HepG2 (cell line): ENCODE results near the gene HMGN4. TPM values are rescaled to one million over a fixed set of nuclear protein-coding genes. Genes with fewer than 3 reads are reported as not detected.
A peak's percentile ranks its signal among the peaks of the same experiment; 100 is the strongest.

Source experiments
- BRD4 ChIP-seq: sonication (generic); formaldehyde crosslinking; IDR thresholded peaks from 2 replicates; pipeline ENCODE4 v1.4.0; 2020; ENCODE audit warnings: missing genetic modification reagents
- EHMT2 ChIP-seq: fragments of 200-600 bp; sonication (generic); IDR thresholded peaks from 2 replicates; pipeline ENCODE4 v1.7.0; 2017; ENCODE audit warnings: antibody characterized with exemption, low read depth, low read length, borderline replicate concordance
- ELK4 ChIP-seq: sonication (generic); formaldehyde crosslinking; IDR thresholded peaks from 2 replicates; pipeline ENCODE4 v1.9.0; 2021; ENCODE audit warnings: missing genetic modification reagents, borderline replicate concordance
- FOXK1 ChIP-seq: sonication (generic); formaldehyde crosslinking; IDR thresholded peaks from 2 replicates; pipeline ENCODE4 v1.4.0; 2020; ENCODE audit warnings: low read depth, missing genetic modification reagents, borderline replicate concordance
- FOXP4 ChIP-seq: sonication (generic); formaldehyde crosslinking; IDR thresholded peaks from 2 replicates; pipeline ENCODE4 v1.4.0; 2020; ENCODE audit warnings: missing genetic modification reagents
- GABPB1 ChIP-seq: IDR thresholded peaks from 2 replicates; pipeline ENCODE4 v1.6.1; 2016; ENCODE audit warnings: mild to moderate bottlenecking, missing genetic modification reagents, moderate library complexity, missing compliant biosample characterization
- JUNB ChIP-seq: sonication (generic); formaldehyde crosslinking; IDR thresholded peaks from 2 replicates; pipeline ENCODE4 v1.8.0; 2022; ENCODE audit warnings: missing genetic modification reagents, mild to moderate bottlenecking, borderline replicate concordance
- MAZ ChIP-seq, 2 experiments: sonication (generic) in 1 of 2; formaldehyde crosslinking in 1 of 2; IDR thresholded peaks; 2 replicates each; pipeline versions ENCODE4 v1.5.0 to v1.6.1; 2012 to 2020; ENCODE audit warnings: low read depth in 2 of 2, mild to moderate bottlenecking in 2 of 2, borderline replicate concordance in 1 of 2, improper control_type of control experiment in 1 of 2, low read length in 1 of 2, missing genetic modification reagents in 1 of 2, moderate library complexity in 1 of 2
- NCOA1 ChIP-seq: sonication (generic); formaldehyde crosslinking; IDR thresholded peaks from 2 replicates; pipeline ENCODE4 v1.9.0; 2021; ENCODE audit warnings: missing genetic modification reagents
- NFE2L2 ChIP-seq: fragments of 150-350 bp; IDR thresholded peaks from 2 replicates; pipeline ENCODE4 v1.6.1; 2014; ENCODE audit warnings: low read length
- NR2F6 ChIP-seq, 2 experiments: IDR thresholded peaks; 2 replicates each; pipeline ENCODE4 v1.6.1; 2016; ENCODE audit warnings: antibody characterized with exemption in 1 of 2, mild to moderate bottlenecking in 1 of 2
- PRDM4 ChIP-seq: sonication (generic); formaldehyde crosslinking; IDR thresholded peaks from 2 replicates; pipeline ENCODE4 v1.9.0; 2021; ENCODE audit warnings: missing genetic modification reagents, borderline replicate concordance
- RARG ChIP-seq: sonication (generic); formaldehyde crosslinking; IDR thresholded peaks from 2 replicates; pipeline ENCODE4 v1.4.0; 2020; ENCODE audit warnings: low read depth, mild to moderate bottlenecking, missing genetic modification reagents
- SIN3A ChIP-seq: IDR thresholded peaks from 2 replicates; pipeline ENCODE4 v1.6.1; 2011; ENCODE audit warnings: low read depth, mild to moderate bottlenecking, control low read depth, low read length, borderline replicate concordance
- SP1 ChIP-seq, 2 experiments: fragments of 450-650 bp in 1 of 2; sonication (generic) in 1 of 2; formaldehyde crosslinking in 1 of 2; IDR thresholded peaks; 2 replicates each; pipeline versions ENCODE4 v1.4.0 to v1.6.1; 2016 to 2020; ENCODE audit warnings: missing genetic modification reagents in 1 of 2
- ZFYVE20 ChIP-seq: sonication (generic); formaldehyde crosslinking; IDR thresholded peaks from 2 replicates; pipeline ENCODE4 v1.8.0; 2023; ENCODE audit warnings: low read depth, mild to moderate bottlenecking, moderate library complexity, missing genetic modification reagents, borderline replicate concordance
- ZNF205 ChIP-seq: IDR thresholded peaks from 2 replicates; pipeline ENCODE4 v1.6.1; 2018; ENCODE audit warnings: missing biosample characterization, missing genetic modification reagents
- ZNF503 ChIP-seq: sonication (generic); formaldehyde crosslinking; IDR thresholded peaks from 2 replicates; pipeline ENCODE4 v1.4.0; 2020; ENCODE audit warnings: missing genetic modification reagents
- polyA plus RNA-seq, 8 experiments: library from polyadenylated mRNA; depleted of rRNA in 3 of 8; stranded (reverse) in 7 of 8; unstranded in 1 of 8; fragments of >200 nt; fragmentation: Illumina TruSeq in 4 of 8; extraction: Trizol in 4 of 8; gene quantifications; 2 replicates each; pipeline versions ENCODE4 v1.2.1 to v1.2.3, GENCODE V29; 2011 to 2016; ENCODE audit warnings: low read depth in 4 of 8, missing spikeins in 1 of 8, mixed read lengths in 1 of 8; ENCODE audit not compliant: insufficient read depth in 1 of 8
- total RNA-seq, 5 experiments: library from RNA; depleted of rRNA; stranded (reverse); fragments of >200 nt; fragmentation: Illumina TruSeq; extraction: Trizol; gene quantifications; 2 replicates each; pipeline ENCODE4 v1.2.3, GENCODE V29; 2016; ENCODE audit warnings: low read depth in 1 of 5

The HMGN4 gene
- total and polyA plus RNA-seq, 2 of the 13 experiments (the other 11 are each of a cell fraction or from before 2014, with no cell fraction given), result 39.9 to 52.1 TPM

- no peak for TF ChIP-seq ELK4 (CRISPR knock-in tag)
- peak; percentile 60; the same call in 1 of the 2 replicates for TF ChIP-seq SIN3A
- peak; percentile 93 for TF ChIP-seq FOXK1 (CRISPR knock-in tag)
- TF ChIP-seq NCOA1 (CRISPR knock-in tag), result no peak
- TF ChIP-seq ZNF205, result peak; percentile 83; the same call in 1 of the 2 replicates
- 0 out of 2 replicates have a peak, but pooled peaks have one; percentile 84 for TF ChIP-seq PRDM4 (CRISPR knock-in tag)
- no peak for TF ChIP-seq RARG
- TF ChIP-seq BRD4 (CRISPR knock-in tag), result no peak
- TF ChIP-seq JUNB (CRISPR knock-in tag), result no peak
- peak; percentile 79 for TF ChIP-seq FOXP4 (CRISPR knock-in tag)
- no peak for TF ChIP-seq ZFYVE20 (CRISPR knock-in tag)
- TF ChIP-seq ZNF503, result 0 out of 2 replicates have a peak, but pooled peaks have one; percentile 45
- TF ChIP-seq NFE2L2, result no peak
- TF ChIP-seq GABPB1 (CRISPR knock-in tag), result peak; percentile 39; the same call in 1 of the 2 replicates
- no peak for TF ChIP-seq EHMT2
- no peak for TF ChIP-seq SP1 (IDR thresholded peaks at IDR 0.05)
- TF ChIP-seq SP1 (CRISPR knock-in tag; IDR thresholded peaks at IDR 0.05), result no peak; the same call in 1 of the 2 replicates
- peak; percentile 65 for TF ChIP-seq NR2F6 (IDR thresholded peaks at IDR 0.05)
- peak; percentile 50; the same call in 1 of the 2 replicates for TF ChIP-seq NR2F6 (CRISPR knock-in tag; IDR thresholded peaks at IDR 0.05)
- TF ChIP-seq MAZ (IDR thresholded peaks at IDR 0.05; ENCODE audit: borderline replicate concordance, low read depth, low read length), result no peak
- TF ChIP-seq MAZ (CRISPR knock-in tag; IDR thresholded peaks at IDR 0.05; ENCODE audit: low read depth), result peak; percentile 44; the same call in 1 of the 2 replicates
These were observed 5.3 kb upstream of the HMGN4 start (continued) for GRCh38 chr6:26532699-26533531.
